HepG2 (cell line): ENCODE results near the gene PPP1R13L. TPM values are rescaled to one million over a fixed set of nuclear protein-coding genes. Genes with fewer than 3 reads are reported as not detected.

Source experiments
- ATAC-seq: fragments of 200-7000 bp; cut with Tn5 transposase; 3 replicates; pipeline ENCODE4 v1.9.1; 2020; ENCODE audit warnings: mild to moderate bottlenecking, moderate library complexity
- BruUV-seq: library from RNA; stranded (reverse); fragments of 400-500 nt; replicated peaks from 2 replicates; lab custom pipeline; 2021; lab: Mats Ljungman, UMichigan
- CTCF ChIA-PET: fragments of 300-600 bp; formaldehyde crosslinking; extraction: SDS; loops from one replicate; lab custom pipeline; 2021; ENCODE audit warnings: low total read pairs, inconsistent platforms, low intra/inter-chr PET ratio; lab: Yijun Ruan, JAX
- POLR2A ChIA-PET: fragments of 350-600 bp; sonication (Branson Sonifier 250); formaldehyde crosslinking; loops from one replicate; lab custom pipeline; 2020; ENCODE audit warnings: antibody characterized with exemption, inconsistent platforms; lab: Yijun Ruan, JAX
- DNase-seq: peaks from one replicate; pipeline ENCODE4 v3.0.0-alpha.2; 2015; ENCODE audit warnings: low spot score
- FAIRE-seq: peaks from 3 replicates; lab custom pipeline; 2011; peaks lifted over from hg19 to GRCh38; lab: Jason Lieb, UNC
- H2AFZ ChIP-seq: one replicate; pipeline ENCODE4 v1.6.1; 2011; ENCODE audit warnings: low read length, inconsistent platforms
- H3K27ac ChIP-seq: fragments of 300-600 bp; 3 replicates; pipeline ENCODE4 v1.8.0; 2011; ENCODE audit warnings: mixed run types, mild to moderate bottlenecking, mixed read lengths, low read length, inconsistent platforms; ENCODE audit not compliant: insufficient read depth; ENCODE audit errors: extremely low read length
- H3K27me3 ChIP-seq, 2 experiments: fragments of 200-600 bp in 1 of 2; 2 replicates in 1 of 2; 3 replicates in 1 of 2; pipeline versions ENCODE4 v1.6.0 to v1.8.0; 2011; ENCODE audit warnings: low read length in 2 of 2, mild to moderate bottlenecking in 2 of 2, moderate library complexity in 2 of 2, inconsistent platforms in 1 of 2; ENCODE audit not compliant: insufficient read depth in 2 of 2, control insufficient read depth in 1 of 2
- H3K36me3 ChIP-seq, 2 experiments: fragments of 200-600 bp in 1 of 2; replicated peaks in 1 of 2; 2 replicates in 1 of 2; 3 replicates in 1 of 2; pipeline versions ENCODE4 v1.5.1 to v1.8.0; 2011; ENCODE audit warnings: low read length in 2 of 2, inconsistent platforms in 1 of 2; ENCODE audit not compliant: insufficient read depth in 2 of 2, control insufficient read depth in 1 of 2
- H3K4me1 ChIP-seq: 2 replicates; pipeline ENCODE4 v1.5.1; 2012; ENCODE audit warnings: low read length, inconsistent platforms; ENCODE audit not compliant: insufficient read depth
- H3K4me2 ChIP-seq: 2 replicates; pipeline ENCODE4 v1.6.0; 2011; ENCODE audit warnings: low read depth, low read length, inconsistent platforms
- H3K4me3 ChIP-seq, 3 experiments: fragments of 200-600 bp in 1 of 3; sonication (generic), shearing (Covaris generic) in 1 of 3; replicated peaks in 1 of 3; 2 replicates each; pipeline ENCODE4 v1.5.1; 2011 to 2016; ENCODE audit warnings: low read length in 3 of 3, inconsistent platforms in 2 of 3, low read depth in 2 of 3, mild to moderate bottlenecking in 2 of 3, control low read depth in 1 of 3, mixed read lengths in 1 of 3; ENCODE audit not compliant: insufficient read depth in 1 of 3
- H3K79me2 ChIP-seq: one replicate; pipeline ENCODE4 v1.6.1; 2011; ENCODE audit warnings: low read length, inconsistent platforms; ENCODE audit not compliant: insufficient read depth
- H3K9ac ChIP-seq: 2 replicates; pipeline ENCODE4 v1.6.0; 2011; ENCODE audit warnings: mild to moderate bottlenecking, low read depth, low read length, inconsistent platforms; ENCODE audit not compliant: insufficient read depth
- H3K9me3 ChIP-seq: 2 replicates; pipeline ENCODE4 v1.5.1; 2012; ENCODE audit warnings: mild to moderate bottlenecking, low read length
- H4K20me1 ChIP-seq: 2 replicates; pipeline ENCODE4 v1.6.0; 2011; ENCODE audit warnings: inconsistent platforms, mild to moderate bottlenecking, low read length, moderate library complexity; ENCODE audit not compliant: insufficient read depth
- PCBP1 ChIP-seq: fragments of 200-400 bp; formaldehyde crosslinking; IDR thresholded peaks from 2 replicates; pipeline ENCODE4 v1.6.1; 2017; ENCODE audit warnings: mild to moderate bottlenecking, low read depth, low read length, borderline replicate concordance
- SP1 ChIP-seq, 2 experiments: fragments of 450-650 bp in 1 of 2; sonication (generic) in 1 of 2; formaldehyde crosslinking in 1 of 2; IDR thresholded peaks; 2 replicates each; pipeline versions ENCODE4 v1.4.0 to v1.6.1; 2016 to 2020; ENCODE audit warnings: missing genetic modification reagents in 1 of 2
- SP4 ChIP-seq: sonication (generic); formaldehyde crosslinking; IDR thresholded peaks from 2 replicates; pipeline ENCODE4 v1.8.1; 2023; ENCODE audit warnings: mild to moderate bottlenecking, missing genetic modification reagents
- ZNF296 ChIP-seq: sonication (generic); formaldehyde crosslinking; conservative IDR thresholded peaks from 2 replicates; pipeline ENCODE4 v1.5.0; 2020; ENCODE audit warnings: mild to moderate bottlenecking, missing genetic modification reagents
- ZNF510 ChIP-seq: sonication (generic); formaldehyde crosslinking; IDR thresholded peaks from 2 replicates; pipeline ENCODE4 v1.4.0; 2020; ENCODE audit warnings: low read depth, mild to moderate bottlenecking, missing genetic modification reagents
- ZNF7 ChIP-seq: IDR thresholded peaks from 2 replicates; pipeline ENCODE4 v1.6.1; 2016; ENCODE audit warnings: missing biosample characterization, missing genetic modification reagents
- ZSCAN22 ChIP-seq: sonication (generic); formaldehyde crosslinking; IDR thresholded peaks from 2 replicates; pipeline ENCODE4 v1.4.0; 2020; ENCODE audit warnings: mild to moderate bottlenecking, missing genetic modification reagents
- WGBS: methylation state at CpG from one replicate; pipeline ENCODE4 v1.1.6; 2017; ENCODE audit warnings: low lambda C conversion rate; 5-methylcytosine and 5-hydroxymethylcytosine counted together
- in situ Hi-C: cut with HindIII; loops from 2 replicates; pipeline ENCODE4 v1.10.0; 2017; ENCODE audit warnings: low pct_unique_long_range_greater_than_20kb; ENCODE audit not compliant: extremely low pct_ligation_motif_present
- intact Hi-C: fragments of 100-400 bp; cut with micrococcal nuclease; formaldehyde crosslinking; loops from one replicate; pipeline ENCODE4 v1.10.0; 2022; ENCODE audit not compliant: unreplicated experiment
- polyA plus RNA-seq, 8 experiments: library from polyadenylated mRNA; depleted of rRNA in 3 of 8; stranded (reverse) in 7 of 8; unstranded in 1 of 8; fragments of >200 nt; fragmentation: Illumina TruSeq in 4 of 8; extraction: Trizol in 4 of 8; gene quantifications; 2 replicates each; pipeline versions ENCODE4 v1.2.1 to v1.2.3, GENCODE V29; 2011 to 2016; ENCODE audit warnings: low read depth in 4 of 8, missing spikeins in 1 of 8, mixed read lengths in 1 of 8; ENCODE audit not compliant: insufficient read depth in 1 of 8
- total RNA-seq, 5 experiments: library from RNA; depleted of rRNA; stranded (reverse); fragments of >200 nt; fragmentation: Illumina TruSeq; extraction: Trizol; gene quantifications; 2 replicates each; pipeline ENCODE4 v1.2.3, GENCODE V29; 2016; ENCODE audit warnings: low read depth in 1 of 5
- TF ChIP-seq, protein P1 (sequence below): sonication (generic); formaldehyde crosslinking; IDR thresholded peaks from 2 replicates; pipeline ENCODE4 v1.4.0; 2020; ENCODE audit warnings: mild to moderate bottlenecking, missing genetic modification reagents
- TF ChIP-seq, protein P2 (sequence below), 2 experiments: sonication (generic) in 1 of 2; formaldehyde crosslinking in 1 of 2; IDR thresholded peaks; 2 replicates each; pipeline versions ENCODE4 v1.4.0 to v1.6.1; 2016 to 2020; ENCODE audit warnings: borderline replicate concordance in 1 of 2, low read depth in 1 of 2, mild to moderate bottlenecking in 1 of 2, missing genetic modification reagents in 1 of 2

Gene PPP1R13L
- total and polyA plus RNA-seq, 2 of the 13 experiments (the other 11 are each of a cell fraction or from before 2014, with no cell fraction given): 1.3 to 6.6 TPM

DNA sequence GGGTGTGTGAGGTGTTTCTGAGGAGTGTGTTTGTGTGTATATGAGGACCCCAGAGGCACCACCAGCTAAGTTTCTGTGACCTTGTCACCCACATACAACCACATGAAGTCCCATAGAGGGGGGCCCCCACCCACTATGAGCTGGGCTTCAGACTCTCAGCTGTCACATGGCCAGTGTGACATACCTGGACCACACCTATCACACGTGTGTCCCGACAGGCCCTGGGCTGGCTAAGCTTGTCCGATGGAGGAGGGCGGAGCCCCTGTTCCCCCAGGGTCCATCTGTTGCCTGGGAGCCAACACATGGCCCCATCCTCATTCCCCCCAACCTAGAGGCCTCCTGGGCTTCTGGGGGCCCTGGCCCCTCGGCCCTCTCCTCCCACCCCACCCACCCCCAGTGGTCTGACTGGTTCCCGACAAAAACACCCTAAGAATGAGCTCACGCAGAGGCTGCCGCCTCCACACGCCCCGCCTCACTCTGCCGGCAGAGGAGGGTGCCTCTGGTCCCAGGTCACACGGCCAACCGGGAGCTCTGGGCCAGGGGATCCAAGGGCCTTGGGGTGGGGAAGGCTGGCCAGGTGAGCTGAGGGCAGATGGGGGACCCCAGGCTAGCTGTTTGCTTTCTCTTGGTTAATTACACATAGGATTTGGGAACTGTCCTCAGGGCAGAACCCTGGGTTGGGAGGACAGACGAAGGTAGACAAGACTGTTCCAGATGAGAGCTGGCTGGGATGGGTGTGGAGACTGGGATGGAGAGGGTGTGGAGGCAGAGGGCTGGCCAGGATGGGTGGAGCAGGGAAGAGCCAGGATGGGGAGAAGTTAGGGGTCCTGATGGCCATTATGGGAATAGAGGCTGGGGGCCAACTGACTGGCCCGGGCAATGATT lies 60.0 kb downstream of the PPP1R13L start (continued):
- TF ChIP-seq SP1 (IDR thresholded peaks at IDR 0.05): no peak
- TF ChIP-seq SP1 (CRISPR knock-in tag; IDR thresholded peaks at IDR 0.05): no peak
- peak; percentile 75; the same call in 1 of the 2 replicates for TF ChIP-seq ZSCAN22 (CRISPR knock-in tag)

DNA sequence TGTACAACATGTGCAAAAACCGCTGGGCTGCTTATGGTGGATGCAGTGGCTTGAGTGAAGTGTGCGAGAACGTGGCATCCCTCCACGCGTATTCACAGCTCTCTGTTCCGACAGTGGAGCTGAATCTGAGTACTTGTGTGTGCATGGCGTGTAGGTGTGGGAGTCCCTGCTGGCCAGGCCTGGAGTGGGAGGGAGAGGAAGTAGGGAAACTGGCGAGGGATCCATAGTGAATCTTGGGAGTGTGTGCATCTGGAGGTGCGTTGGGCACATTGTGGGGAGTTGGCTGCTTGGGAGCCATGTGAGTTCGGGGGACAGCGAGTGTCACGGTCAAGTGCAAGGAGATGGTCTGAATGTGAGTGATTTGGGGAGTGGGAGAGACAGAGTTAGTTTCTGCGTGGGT lies 62.0 kb downstream of the PPP1R13L start:
- no peaks in the 10 kb centered on the region for H4K20me1 ChIP-seq
- intact Hi-C loops (no loop called here), in situ Hi-C loops (loop anchor here (5.0 to 10.0 kb wide), 2 partner anchors 91 to 138 kb away; partner anchors contain the start of gene MARK4)
- BruUV-seq: no TSS peak
- ChIA-PET CTCF (no interaction called here), POLR2A (no interaction called here)
- no peak overlapping the region for H3K4me3 ChIP-seq
- no peak for DNase-seq
- no peak overlapping the region for H2AFZ ChIP-seq
- no peaks in the 10 kb centered on the region for H3K9me3 ChIP-seq
- WGBS: 43% methylated on average over 13 of the region's 13 CpGs
- peaks cover 11 to 58% of the 10 kb centered on the region in 2 experiments for H3K27me3 ChIP-seq
- H3K27ac ChIP-seq: no peak overlapping the region
- H3K9ac ChIP-seq: no peak overlapping the region
- TF ChIP-seq ZNF7 (CRISPR knock-in tag) (no peak), SP4 (CRISPR knock-in tag) (no peak), PCBP1 (no peak), ZNF296 (CRISPR knock-in tag) (no peak), ZNF510 (CRISPR knock-in tag) (no peak)
- TF ChIP-seq, protein P1, sequence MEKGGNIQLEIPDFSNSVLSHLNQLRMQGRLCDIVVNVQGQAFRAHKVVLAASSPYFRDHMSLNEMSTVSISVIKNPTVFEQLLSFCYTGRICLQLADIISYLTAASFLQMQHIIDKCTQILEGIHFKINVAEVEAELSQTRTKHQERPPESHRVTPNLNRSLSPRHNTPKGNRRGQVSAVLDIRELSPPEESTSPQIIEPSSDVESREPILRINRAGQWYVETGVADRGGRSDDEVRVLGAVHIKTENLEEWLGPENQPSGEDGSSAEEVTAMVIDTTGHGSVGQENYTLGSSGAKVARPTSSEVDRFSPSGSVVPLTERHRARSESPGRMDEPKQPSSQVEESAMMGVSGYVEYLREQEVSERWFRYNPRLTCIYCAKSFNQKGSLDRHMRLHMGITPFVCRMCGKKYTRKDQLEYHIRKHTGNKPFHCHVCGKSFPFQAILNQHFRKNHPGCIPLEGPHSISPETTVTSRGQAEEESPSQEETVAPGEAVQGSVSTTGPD (CRISPR knock-in tag): no peak
- TF ChIP-seq, protein P2, sequence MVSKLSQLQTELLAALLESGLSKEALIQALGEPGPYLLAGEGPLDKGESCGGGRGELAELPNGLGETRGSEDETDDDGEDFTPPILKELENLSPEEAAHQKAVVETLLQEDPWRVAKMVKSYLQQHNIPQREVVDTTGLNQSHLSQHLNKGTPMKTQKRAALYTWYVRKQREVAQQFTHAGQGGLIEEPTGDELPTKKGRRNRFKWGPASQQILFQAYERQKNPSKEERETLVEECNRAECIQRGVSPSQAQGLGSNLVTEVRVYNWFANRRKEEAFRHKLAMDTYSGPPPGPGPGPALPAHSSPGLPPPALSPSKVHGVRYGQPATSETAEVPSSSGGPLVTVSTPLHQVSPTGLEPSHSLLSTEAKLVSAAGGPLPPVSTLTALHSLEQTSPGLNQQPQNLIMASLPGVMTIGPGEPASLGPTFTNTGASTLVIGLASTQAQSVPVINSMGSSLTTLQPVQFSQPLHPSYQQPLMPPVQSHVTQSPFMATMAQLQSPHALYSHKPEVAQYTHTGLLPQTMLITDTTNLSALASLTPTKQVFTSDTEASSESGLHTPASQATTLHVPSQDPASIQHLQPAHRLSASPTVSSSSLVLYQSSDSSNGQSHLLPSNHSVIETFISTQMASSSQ (IDR thresholded peaks at IDR 0.05; ENCODE audit: low read depth): no peak
- TF ChIP-seq, protein P2 (CRISPR knock-in tag; IDR thresholded peaks at IDR 0.05; ENCODE audit: borderline replicate concordance): no peak
- no peak for FAIRE-seq
- ATAC-seq: no peak
- no peaks in the 10 kb centered on the region for H3K36me3 ChIP-seq
- no peaks in the 10 kb centered on the region for H3K79me2 ChIP-seq
- peaks cover 21% of the 10 kb centered on the region for H3K4me1 ChIP-seq
- H3K4me2 ChIP-seq: no peak overlapping the region
